HG03575 (cell line): ENCODE measurements around the gene TRPM3.
A peak's percentile ranks its signal among the peaks of the same experiment; 100 is the strongest.

Experiments used
- ATAC-seq: cut with Tn5 transposase; IDR thresholded peaks from one replicate; pipeline ENCODE4 v1.9.1; 2021; ENCODE audit not compliant: unreplicated experiment, insufficient number of reproducible peaks, low FRiP score; ENCODE audit errors: extremely low read depth

Gene TRPM3

DNA sequence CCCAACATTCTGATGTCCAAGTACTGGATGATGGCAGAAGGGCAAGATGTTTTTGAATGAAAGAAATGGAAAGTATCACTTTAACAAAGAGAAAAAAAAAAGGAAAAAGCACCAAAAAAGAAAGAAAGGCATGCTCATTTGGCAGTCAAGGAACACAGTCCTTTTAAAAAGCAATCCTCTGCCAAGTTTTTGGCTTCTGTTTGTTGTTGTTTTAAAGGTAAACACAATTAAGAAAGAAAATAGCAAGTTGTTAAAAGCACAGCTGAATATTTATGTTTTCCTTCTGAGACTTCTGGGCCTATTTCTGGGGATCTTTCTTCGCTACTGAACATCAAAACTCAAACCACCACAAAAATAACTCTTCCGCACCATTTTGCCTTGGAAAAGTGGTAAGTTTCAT lies 162.1 kb downstream of the TRPM3 start:
- no peak for ATAC-seq

DNA sequence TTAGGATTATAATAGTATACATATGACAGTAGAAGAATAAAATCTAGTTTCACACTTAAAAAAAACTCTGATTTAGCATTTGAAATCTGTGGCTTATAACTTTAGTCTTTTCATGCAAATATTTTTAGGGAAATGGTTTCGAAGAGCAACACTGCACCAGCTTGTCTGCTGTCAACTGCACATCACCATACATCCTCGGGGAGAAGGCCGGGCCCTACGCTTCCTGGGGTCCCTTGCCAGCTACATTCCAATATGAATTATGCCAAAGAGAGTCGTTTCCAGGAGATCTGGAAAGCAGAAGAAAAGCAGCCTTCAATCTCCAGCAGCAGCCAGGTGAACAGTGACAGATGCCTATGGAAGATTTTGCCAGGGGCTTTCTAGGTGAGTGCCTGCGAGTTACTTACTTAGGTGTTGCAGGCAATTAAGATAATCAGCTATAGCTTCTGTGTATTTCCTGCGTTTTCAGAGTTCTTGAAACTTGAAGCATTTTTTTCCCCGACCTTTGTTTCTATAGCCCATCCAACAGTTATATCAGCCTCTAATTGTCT lies 166.8 kb downstream of the TRPM3 start:
- no peak for ATAC-seq

DNA sequence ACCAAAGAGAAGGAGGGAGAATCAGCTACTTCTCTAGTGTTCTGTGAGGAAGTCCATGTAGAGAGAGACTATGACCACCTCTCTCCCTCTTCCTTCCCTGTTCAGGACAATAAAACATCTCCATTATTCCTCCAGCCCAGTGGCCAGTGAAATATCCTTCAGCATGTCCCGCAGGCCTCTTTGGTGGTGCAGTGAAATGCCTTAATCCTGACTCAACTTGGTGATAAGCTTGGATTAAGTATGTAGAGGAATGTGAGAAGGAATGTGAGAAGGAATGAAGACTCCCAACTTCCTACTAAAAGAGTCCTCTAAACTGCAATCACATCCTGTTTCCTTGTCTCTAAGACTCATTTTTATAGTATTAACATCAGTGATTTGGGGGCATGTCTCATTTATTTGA lies 167.3 kb downstream of the TRPM3 start:
- ATAC-seq, result no peak

DNA sequence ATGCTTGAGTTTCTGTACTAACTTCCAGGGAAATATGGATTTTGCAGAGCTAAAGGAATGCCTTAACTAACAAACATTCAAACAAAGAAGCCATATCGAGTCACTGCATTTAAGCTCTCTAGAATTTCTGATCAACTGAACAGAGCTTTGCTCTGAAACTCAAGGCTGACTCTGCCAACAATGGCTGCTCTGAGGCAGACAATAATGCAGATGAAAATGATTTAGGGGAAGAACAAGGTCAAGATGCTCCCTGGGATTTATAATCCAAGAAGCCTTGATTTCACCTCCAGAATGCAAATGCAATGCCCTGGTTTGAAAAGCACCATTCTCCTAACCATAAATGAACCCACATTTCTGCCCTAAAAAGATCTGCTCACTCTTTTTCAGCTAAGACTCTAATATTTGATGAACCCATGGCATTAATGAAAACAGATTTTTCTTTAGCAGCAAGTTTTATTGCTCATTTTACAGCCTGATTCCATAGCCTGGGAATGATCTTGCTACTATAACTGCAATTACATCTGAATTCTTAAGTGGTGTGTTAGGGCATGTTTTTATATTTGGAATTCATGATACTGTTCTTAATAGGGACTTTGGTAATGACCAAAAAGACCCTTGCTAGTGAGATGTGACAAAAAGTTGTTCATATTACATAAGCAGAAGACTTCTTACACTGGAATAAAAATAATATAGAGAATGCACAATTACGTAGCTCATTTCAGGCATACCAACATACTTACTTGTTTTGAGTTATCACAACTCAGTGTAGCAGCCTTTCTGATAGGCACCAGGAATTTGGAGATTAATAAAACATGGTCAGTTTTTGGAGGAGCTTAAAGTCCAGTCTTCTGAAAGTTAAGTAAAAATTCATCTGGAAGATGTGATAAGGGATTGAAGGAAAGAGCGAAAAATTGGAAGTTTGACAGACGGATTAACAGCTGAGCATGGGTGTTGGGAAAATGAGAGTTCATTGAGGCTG lies 169.4 kb downstream of the TRPM3 start:
- no peak for ATAC-seq

DNA sequence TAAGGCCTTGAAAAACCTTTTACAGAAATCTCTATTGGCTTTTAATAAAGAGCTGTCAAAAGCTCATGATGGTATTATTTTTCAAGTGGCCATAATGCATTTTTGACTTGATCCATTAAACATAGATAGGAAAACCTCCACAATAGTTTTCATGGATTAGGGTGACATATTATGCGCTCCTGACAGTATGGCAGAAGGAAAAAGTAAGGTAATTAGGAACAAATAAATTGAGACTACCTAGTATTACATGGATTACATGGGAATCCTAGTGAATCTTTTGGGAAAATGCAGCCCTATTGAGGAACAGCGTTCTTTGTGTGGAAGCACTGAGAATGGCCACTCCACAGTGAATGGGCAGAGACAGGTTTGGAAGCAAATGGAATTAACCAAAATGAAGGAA lies 171.2 kb downstream of the TRPM3 start:
- no peak for ATAC-seq

DNA sequence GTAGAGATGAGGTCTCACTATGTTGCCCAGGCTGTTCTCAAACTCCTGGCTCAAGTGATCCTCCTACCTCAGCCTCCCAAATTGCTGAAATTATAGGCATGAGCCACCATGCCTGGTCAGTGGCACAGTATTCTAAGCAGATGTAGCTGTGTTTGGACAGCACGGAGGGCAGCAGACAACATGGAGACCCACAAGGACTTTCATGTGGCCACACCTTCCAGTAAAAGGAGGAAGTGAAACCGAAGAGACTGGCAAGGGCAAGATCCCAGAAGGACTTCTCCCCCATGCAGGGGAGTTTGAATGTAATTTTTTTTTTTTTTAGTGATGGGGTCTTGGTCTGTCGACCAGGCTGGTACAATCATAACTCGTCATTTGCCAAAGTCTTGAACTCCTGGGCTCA lies 172.2 kb downstream of the TRPM3 start:
- ATAC-seq, result no peak

DNA sequence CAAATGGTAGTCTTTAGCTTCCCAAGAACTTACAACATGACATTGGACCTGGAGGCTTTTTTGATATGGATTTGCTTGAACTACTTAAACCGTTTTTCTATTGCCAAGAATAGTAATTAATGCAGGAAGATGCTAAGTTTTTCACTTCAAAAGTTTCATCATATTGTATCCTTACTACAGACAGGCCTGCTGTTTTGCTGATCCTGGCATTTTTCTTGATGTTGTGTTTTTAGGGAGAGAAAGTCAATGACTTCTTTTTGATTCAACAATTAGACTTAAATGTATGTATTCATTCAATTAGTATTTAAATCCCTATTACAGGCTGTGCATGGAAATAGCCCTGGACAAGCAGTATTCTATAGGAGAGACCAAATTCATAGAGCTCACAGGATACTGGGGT lies 172.7 kb downstream of the TRPM3 start:
- ATAC-seq, result no peak

DNA sequence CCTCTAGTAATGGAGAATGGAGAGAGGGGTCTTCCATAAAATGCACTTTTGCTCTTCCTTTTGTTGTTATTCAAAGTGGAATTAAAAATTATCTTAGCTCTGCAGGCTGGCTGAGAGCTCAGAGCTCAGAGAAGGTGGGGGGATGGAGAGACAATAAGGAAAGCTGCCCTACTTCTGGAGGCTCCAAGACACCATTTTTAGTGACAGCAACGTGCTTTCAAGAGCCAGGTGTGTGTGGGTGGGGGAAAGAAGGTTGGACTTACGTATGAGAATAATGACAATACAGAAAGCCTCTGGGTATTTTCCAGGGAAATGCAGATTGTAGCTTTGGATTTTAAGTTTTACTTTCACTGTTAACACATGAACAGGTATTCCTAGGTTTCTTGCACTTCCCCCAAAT lies 173.9 kb downstream of the TRPM3 start:
- no peak for ATAC-seq

DNA sequence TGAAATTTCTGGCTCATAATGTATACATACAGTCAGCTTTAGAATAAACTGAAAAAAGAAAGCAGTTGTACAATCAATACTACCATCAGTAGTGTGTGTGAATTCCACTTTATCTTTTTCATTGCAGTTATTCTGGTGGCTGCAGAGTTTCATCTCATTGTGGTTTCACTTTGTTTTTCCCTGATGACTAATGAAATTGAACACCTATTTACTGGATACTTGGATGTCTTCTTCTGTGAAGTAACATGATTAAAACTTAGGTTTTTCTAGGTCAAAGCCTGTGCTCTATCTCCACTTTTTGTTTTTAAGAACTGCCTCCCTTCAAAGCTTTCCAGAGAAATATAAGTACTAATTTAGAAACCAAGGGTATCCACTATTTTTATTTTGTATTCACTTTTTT lies 174.3 kb downstream of the TRPM3 start:
- no peak for ATAC-seq

DNA sequence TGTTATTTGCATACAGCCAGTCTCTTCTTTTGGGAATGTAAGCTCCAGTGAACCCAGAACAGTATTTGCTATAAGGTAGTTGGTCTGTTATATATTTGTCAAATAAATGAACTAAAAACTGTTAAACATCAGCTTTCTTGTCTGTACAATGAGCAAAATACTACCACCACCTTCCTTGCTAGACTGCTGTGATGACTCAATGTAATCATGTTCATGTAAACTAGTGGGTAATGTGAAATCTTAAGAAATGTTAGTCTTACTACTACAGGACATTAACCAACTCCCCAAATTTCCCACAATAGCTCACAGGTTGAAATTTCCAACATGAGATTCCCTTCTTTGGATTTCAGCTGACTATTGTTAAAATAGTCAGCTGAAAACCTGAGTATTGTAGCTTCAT lies 176.1 kb downstream of the TRPM3 start:
- ATAC-seq, result no peak

DNA sequence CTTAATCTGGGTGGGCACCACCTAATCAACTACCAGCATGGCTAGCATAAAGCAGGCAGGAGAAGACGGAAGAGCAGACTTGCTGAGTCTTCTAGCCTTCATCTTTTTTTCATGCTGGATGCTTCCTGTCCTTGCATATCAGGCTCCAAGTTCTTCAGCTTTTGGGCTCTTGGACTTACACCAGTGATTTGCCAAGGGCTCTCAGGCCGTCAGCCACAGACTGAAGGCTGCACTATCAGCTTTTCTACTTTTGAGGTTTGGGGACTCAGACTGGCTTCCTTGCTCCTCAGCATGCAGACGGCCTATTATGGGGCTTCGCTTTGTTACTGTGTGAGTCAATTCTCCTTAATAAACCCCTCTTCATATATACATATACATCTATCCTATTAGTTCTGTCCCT lies 180.2 kb downstream of the TRPM3 start:
- ATAC-seq, result no peak

DNA sequence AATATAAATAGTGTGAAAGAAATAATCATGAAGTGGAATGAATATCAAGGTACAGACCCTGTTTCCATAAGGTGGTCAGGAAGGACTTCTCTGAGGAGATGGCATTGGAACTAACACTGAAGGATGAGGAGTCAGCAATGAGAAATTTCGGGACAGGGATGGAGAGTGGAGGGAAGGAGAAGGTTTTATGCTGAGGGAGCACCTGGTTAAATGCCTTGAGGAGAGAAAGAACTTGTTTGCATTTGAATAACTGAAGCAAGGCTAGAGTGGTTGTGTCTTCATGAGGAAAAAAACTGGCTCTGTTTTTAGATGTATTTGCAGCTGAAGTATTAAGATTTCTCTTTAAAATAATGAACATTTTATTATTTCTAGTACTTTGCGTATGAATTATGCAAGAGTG lies 180.8 kb downstream of the TRPM3 start:
- ATAC-seq, result no peak

DNA sequence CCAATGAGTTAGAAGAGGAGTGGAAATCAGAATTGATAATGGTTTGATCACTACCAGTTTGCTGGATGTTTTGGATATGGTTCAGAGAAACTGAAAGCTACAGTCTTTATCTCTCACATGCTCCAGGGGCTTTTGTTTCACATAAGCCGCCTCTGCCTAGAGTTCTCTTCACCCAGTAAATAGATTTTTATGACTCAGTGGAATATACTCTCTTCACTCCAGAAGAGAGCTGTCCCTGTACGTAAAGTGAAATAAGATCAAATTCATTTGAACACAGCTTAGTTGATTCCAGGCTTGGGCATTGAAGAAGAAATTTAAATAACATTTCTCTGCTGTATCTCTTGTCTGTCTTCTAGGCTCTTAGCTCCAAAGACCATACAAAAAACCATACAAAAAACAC lies 184.9 kb downstream of the TRPM3 start:
- ATAC-seq, result no peak

DNA sequence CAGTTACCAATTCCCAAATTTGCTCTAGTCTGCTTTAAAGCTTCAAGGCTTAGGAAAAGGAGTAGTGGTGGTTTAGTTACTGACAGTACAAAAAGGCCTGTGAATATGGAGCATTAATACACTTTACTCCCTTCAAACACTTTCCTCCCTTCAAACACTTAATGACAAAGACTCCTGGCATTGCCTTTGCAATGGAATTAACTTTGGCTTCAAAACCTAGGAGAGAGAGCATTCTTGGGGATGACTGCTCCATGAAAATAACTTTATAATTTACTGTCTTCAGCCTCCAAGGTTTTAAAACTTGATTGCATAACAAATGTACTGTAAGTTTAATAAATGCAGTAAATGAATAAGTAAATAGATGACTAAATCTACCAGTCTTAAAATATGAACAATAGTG lies 185.6 kb downstream of the TRPM3 start:
- no peak for ATAC-seq

DNA sequence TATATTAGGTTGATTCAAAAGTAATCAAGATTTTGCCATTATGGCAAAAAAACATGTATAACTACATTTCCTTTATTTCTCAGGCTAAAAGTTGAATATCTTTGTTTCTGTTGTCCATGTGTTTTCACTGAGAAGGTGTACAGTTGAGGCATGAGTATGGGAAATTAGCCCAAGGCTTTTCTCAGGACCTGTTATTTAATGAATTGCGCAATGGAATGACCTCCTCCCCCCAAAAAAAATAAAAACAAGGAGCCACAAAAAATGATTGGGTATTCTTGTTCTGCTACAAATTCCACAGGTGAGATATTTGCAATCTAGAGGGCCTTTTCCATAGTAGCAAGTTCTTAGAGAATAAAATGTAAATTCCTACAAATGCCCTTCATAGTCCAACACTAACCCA lies 186.8 kb downstream of the TRPM3 start:
- no peak for ATAC-seq

DNA sequence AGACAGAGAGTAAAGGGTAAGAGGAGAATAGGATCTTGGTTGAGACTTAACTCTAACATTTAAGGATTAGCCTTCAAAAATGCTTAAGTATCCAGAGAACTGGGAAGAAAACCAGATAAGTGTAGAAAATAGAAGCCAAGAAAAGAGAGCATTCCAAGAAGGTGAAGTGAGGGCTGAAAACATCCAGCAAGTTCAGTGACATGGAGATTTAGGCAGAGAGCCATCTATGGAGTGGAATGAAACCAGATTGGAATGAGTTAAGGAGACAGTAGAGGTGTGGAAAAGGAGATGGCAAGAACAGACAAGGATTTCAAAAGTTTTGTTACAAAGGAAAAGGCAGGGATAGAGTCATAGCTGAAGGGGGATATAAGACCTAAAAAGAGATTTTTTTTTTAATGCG lies 188.1 kb downstream of the TRPM3 start:
- ATAC-seq, result no peak

DNA sequence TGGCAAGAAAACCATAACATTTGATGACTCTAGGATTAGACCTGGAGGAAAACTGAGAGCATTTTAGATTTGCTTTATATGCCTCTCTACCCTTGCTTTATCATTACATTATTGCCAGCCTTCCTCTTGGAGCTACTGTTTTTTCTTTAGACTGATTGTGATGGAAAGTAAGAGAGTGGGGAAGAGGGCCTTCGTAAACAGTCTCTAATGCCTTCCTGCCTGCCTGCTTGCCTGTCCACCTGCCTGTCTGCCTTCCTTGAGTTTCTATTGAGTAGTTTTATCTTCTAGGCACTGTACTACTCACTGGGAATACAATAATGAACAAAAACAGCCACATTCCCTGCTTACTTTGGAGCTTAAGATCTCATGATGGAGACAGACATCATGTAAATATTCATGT lies 189.3 kb downstream of the TRPM3 start:
- ATAC-seq, result no peak

DNA sequence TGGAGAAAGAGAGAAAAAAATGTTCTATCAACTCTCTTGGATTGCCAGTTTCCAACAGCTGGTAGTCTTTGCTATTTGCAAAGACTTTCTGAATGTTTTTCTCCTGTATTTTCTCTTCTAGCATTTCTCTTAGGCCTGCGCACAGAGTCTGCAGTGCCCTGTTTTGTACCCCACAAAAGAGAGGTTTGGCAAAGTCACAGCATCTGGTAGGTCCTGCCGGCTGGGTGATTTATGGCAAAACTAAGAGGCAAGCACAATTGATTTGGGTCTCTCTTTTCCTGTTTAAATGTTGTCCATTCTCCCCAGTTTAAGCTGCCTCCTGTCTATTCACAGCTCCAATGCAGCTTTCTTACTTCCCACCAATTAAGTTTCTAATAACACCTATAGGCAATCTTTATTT lies 193.9 kb downstream of the TRPM3 start:
- no peak for ATAC-seq

DNA sequence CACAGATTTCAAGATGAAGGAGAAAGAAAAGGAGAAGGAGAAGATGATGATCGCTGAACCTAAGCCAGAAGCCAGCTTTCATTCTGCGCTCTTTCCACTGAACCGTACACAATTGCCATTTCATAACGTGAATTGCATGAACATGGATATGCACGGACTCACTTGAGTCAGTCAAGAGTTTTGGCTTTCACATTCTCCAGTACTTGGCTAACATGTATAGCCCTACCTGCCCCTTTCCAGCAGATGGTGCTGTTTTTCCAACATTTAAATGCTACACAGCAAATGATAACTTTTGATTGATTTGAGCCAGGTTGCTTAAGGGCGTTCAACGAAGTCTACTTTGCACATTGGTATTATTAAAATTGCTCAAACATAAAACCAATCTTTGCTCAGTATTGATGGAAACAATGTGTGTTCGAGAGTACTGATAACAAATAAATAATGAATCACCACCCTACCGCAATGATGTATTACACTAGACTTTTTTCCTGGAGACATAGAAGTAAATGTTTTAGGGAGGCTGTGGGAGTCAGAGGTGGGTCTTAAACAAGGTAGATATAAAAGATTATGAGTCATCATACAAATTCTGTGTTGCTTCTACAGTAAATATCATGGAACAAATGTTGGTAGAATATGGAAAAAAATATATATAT lies 196.4 kb downstream of the TRPM3 start:
- ATAC-seq, result peak; percentile 78

DNA sequence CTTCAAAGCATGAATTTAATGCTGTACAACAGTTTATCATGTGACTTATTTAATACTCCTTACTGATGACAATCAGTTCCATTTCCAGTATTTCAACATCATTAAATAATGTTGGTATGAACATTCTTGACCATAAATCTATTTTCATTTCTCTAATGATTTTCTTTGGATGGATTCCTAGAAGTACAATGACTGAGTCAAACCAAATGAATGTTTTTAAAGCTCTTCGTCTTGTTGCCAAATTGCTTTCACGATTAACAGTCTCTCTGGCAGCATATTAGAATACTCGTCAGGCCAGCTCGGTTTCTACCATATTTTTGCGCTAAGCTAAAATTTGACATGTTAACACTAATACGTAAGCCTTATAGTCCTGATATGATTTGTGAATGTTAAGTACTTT lies 197.0 kb downstream of the TRPM3 start:
- no peak for ATAC-seq
